Keratinocyte (primary cell): ENCODE data around the gene MYOD1.

ENCODE experiments used
- CTCF ChIP-seq, 3 experiments: IDR thresholded peaks in 1 of 3; conservative IDR thresholded peaks in 1 of 3; optimal IDR thresholded peaks in 1 of 3; 2 replicates in 2 of 3; 3 replicates in 1 of 3; pipeline versions ENCODE3 to v1.5.1; 2011; ENCODE audit warnings: low read length in 3 of 3, mild to moderate bottlenecking in 3 of 3, moderate library complexity in 2 of 3, control low read depth in 1 of 3, inconsistent platforms in 1 of 3; ENCODE audit not compliant: insufficient read depth in 2 of 3; ENCODE audit errors: extremely low read depth in 1 of 3
- EZH2 ChIP-seq: IDR thresholded peaks from one replicate; pipeline ENCODE4 v1.6.1; 2012; ENCODE audit warnings: inconsistent platforms, mild to moderate bottlenecking, low read length, moderate library complexity

GRCh38 chr11:17695454-17696441, 23.6 kb upstream of the MYOD1 start:
- TF ChIP-seq EZH2 (no peak), CTCF (optimal IDR thresholded peaks at IDR 0.05 in 1 of 3, IDR thresholded peaks at IDR 0.05 in 1 of 3, conservative IDR thresholded peaks at IDR 0.05 in 1 of 3; ENCODE audit: extremely low read depth in 1 of 3, insufficient read depth in 2 of 3, low read length in 3 of 3) (no peak)
